Memory B cell (primary cell): ENCODE data around the gene MYCBP.

ENCODE experiments used
- ATAC-seq: fragments of 150-1000 bp; cut with Tn5 transposase; 2 replicates; pipeline ENCODE4 v1.10.0; 2021; ENCODE audit warnings: low read depth, mild to moderate bottlenecking, moderate library complexity
- DNase-seq, 2 donors: peaks; one replicate each; pipeline ENCODE4 v3.0.0; 2022; ENCODE audit warnings: low spot score in 2 of 2
- H3K27ac Mint-ChIP-seq: one replicate; pipeline ENCODE4 v1.8.0; 2022; ENCODE audit warnings: mild to moderate bottlenecking, moderate library complexity, mixed read lengths
- H3K27me3 Mint-ChIP-seq: one replicate; pipeline ENCODE4 v1.8.0; 2022; ENCODE audit warnings: mixed read lengths
- H3K36me3 Mint-ChIP-seq: one replicate; pipeline ENCODE4 v1.8.0; 2022; ENCODE audit warnings: mild to moderate bottlenecking, mixed read lengths
- H3K4me1 Mint-ChIP-seq: one replicate; pipeline ENCODE4 v1.8.0; 2022; ENCODE audit warnings: mixed read lengths
- H3K4me3 Mint-ChIP-seq: one replicate; pipeline ENCODE4 v1.8.0; 2022; ENCODE audit warnings: mild to moderate bottlenecking, moderate library complexity, mixed read lengths
- H3K9me3 Mint-ChIP-seq: one replicate; pipeline ENCODE4 v1.8.0; 2022; ENCODE audit warnings: mixed read lengths

MYCBP gene

GRCh38 chr1:38826262-38826661, 46.9 kb downstream of the MYCBP start:
- H3K9me3 Mint-ChIP-seq, result no peaks in the 10 kb centered on the region
- H3K4me1 Mint-ChIP-seq, result no peaks in the 10 kb centered on the region
- no peak overlapping the region for H3K27ac Mint-ChIP-seq
- DNase-seq, result no peak
- no peak for ATAC-seq
- peaks cover 17% of the 10 kb centered on the region for H3K27me3 Mint-ChIP-seq
- H3K36me3 Mint-ChIP-seq, result no peaks in the 10 kb centered on the region
- no peak overlapping the region for H3K4me3 Mint-ChIP-seq

DNA sequence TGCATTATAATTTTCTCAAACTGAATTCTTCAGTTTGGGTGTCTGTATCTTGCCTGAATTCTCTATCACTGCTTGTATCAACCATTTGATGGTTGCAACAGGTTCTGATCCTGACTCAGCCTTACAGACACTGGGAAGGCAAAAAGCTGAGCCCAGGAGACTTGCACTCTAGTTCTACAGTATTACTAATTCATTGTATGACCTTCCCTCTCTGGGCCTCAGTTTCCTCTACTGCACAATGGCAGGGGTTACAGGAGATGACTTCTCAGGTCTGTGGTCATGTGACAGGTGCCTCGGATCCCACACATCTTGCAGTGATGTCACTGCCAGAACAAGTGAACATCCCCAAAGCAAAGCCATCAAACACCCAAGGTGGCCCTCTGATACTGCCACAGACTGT, 52.3 kb downstream of the MYCBP start:
- Mint-ChIP-seq H3K27ac (no peak overlapping the region), H3K9me3 (no peaks in the 10 kb centered on the region), H3K27me3 (peaks cover 19% of the 10 kb centered on the region), H3K36me3 (no peaks in the 10 kb centered on the region), H3K4me1 (peaks cover 2% of the 10 kb centered on the region), H3K4me3 (no peak overlapping the region)
- no peak for ATAC-seq
- DNase-seq, result no peak

DNA sequence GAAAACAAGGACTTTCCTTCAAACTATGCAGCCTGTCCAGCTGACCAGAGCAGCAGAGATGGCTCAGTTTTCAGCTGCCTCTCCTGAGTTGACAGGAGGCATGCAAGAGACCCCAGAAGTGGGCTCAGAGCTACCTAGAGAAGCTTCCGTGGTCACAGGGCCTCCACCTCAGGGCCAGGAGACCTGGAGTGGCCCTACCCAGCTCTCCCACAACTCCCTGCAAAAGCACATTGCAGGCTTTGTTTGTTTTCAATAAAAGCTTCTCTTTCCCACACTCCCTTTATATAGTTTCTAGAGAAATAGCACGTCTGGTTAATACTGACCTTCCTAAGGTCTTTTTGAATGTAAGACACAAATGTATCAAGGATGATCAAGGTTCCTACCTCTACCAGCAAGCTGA, 53.6 kb downstream of the MYCBP start:
- ATAC-seq, result no peak
- Mint-ChIP-seq H3K4me1 (peaks cover 2% of the 10 kb centered on the region), H3K27ac (no peak overlapping the region), H3K36me3 (no peaks in the 10 kb centered on the region), H3K27me3 (peaks cover 16% of the 10 kb centered on the region), H3K4me3 (no peak overlapping the region), H3K9me3 (no peaks in the 10 kb centered on the region)
- DNase-seq, result no peak

DNA sequence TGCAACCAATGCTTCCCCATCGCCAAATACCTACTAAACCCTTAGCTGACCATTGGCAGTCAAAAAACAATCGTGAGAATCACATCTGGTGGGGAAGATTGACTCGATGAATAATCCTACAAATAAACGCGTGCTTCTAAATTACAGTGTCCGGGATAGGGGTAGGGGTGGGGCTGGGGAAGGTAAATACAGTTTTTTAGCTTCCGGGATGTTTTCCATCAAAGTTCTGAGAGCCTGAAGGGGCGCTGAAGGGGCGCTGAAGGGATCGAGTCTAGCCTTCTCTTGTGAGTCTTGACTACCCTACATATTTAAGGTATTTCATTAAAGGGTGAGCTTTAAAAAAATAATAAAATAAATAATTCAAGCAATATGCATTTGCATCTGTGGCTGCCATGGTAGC, 54.1 kb downstream of the MYCBP start:
- Mint-ChIP-seq H3K27ac (no peak overlapping the region), H3K36me3 (no peaks in the 10 kb centered on the region), H3K9me3 (no peaks in the 10 kb centered on the region), H3K4me1 (peaks cover 2% of the 10 kb centered on the region), H3K4me3 (no peak overlapping the region), H3K27me3 (peaks cover 14% of the 10 kb centered on the region)
- DNase-seq, result no peak
- ATAC-seq, result no peak

GRCh38 chr1:38818175-38818976, 54.8 kb downstream of the MYCBP start:
- Mint-ChIP-seq H3K27me3 (peaks cover 16% of the 10 kb centered on the region), H3K9me3 (no peaks in the 10 kb centered on the region), H3K4me3 (no peak overlapping the region), H3K4me1 (peaks cover 2% of the 10 kb centered on the region), H3K27ac (no peak overlapping the region), H3K36me3 (no peaks in the 10 kb centered on the region)
- ATAC-seq (peak; percentile 74), DNase-seq (peak; percentile 48 to 74)

- no peaks in the 10 kb centered on the region for H3K36me3 Mint-ChIP-seq
- DNase-seq, result no peak
- peaks cover 2% of the 10 kb centered on the region for H3K4me1 Mint-ChIP-seq
- peaks cover 16% of the 10 kb centered on the region for H3K27me3 Mint-ChIP-seq
- ATAC-seq, result no peak
- H3K9me3 Mint-ChIP-seq, result no peaks in the 10 kb centered on the region
- H3K4me3 Mint-ChIP-seq, result no peak overlapping the region
- H3K27ac Mint-ChIP-seq, result no peak overlapping the region
These were observed 55.6 kb downstream of the MYCBP start for GRCh38 chr1:38817267-38818174.

DNA sequence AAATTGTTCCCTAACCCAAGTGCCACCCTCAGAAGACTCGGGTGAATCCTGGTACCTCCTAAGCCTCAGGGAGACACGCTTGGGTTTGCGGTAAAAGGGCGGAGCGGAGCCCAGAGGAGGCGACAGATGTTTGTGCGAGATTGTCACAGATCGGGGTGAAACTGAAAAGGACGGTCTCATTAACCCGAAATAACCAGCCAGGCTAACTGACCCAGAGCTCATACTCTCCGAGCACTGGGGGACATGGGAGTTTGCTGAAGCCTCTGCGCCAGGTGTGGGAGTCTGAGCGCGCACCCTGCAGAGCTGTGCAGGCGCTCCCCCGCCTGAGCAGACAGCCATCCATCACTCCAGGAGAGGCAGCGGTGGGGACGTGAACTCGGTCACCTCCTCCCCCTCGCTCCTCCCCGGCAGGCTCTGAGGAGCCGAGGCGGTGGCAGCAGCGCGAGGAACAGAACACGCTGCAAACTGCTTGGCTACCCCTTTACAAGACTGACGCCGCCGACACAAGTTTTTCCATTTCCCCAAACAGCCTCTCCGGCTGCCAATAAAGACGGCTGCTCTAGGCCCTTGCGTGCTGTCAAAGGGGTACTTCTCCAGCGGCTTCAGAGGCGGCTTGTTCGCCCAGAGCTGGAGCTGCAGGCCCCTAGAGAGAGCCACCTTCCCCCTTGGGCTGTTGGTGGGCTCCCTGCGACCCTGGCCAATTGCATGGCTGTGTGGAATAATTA, 57.1 kb downstream of the MYCBP start:
- no peaks in the 10 kb centered on the region for H3K9me3 Mint-ChIP-seq
- no peaks in the 10 kb centered on the region for H3K36me3 Mint-ChIP-seq
- peaks cover 23% of the 10 kb centered on the region for H3K27me3 Mint-ChIP-seq
- peak; percentile 47 for ATAC-seq
- DNase-seq, result no peak
- H3K4me1 Mint-ChIP-seq, result peaks cover 2% of the 10 kb centered on the region
- no peak overlapping the region for H3K27ac Mint-ChIP-seq
- H3K4me3 Mint-ChIP-seq, result peak overlapping the region; percentile 6

DNA sequence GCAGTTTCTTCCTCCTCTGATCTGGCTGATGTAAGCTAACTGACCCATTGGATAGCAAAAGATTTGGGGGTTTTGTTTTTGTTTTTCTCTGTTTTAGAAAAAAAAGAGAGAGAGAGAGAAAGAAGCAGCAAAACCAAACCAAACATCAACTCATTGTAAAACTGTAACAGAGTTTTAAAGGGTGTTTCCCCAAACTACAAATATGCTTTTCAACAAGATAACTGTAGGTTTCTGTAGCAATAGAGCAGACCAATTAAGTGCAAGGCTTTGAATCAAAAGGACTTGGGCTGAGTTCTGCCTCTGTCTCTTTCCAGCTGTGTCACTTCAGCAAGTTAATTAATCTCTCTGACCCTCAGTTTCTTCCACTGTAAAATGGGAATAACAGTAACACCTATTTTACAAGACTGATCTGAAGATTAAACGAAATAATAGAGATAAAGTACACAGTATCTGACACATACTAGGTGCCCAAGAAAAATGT, 58.1 kb downstream of the MYCBP start:
- ATAC-seq, result no peak
- no peaks in the 10 kb centered on the region for H3K36me3 Mint-ChIP-seq
- no peak for DNase-seq
- no peak overlapping the region for H3K4me3 Mint-ChIP-seq
- no peak overlapping the region for H3K27ac Mint-ChIP-seq
- peaks cover 2% of the 10 kb centered on the region for H3K4me1 Mint-ChIP-seq
- H3K27me3 Mint-ChIP-seq, result peaks cover 28% of the 10 kb centered on the region
- no peaks in the 10 kb centered on the region for H3K9me3 Mint-ChIP-seq

- no peak for ATAC-seq
- no peak overlapping the region for H3K27ac Mint-ChIP-seq
- no peak for DNase-seq
- no peaks in the 10 kb centered on the region for H3K9me3 Mint-ChIP-seq
- no peaks in the 10 kb centered on the region for H3K36me3 Mint-ChIP-seq
- peaks cover 29% of the 10 kb centered on the region for H3K27me3 Mint-ChIP-seq
- H3K4me3 Mint-ChIP-seq, result no peak overlapping the region
- H3K4me1 Mint-ChIP-seq, result peaks cover 2% of the 10 kb centered on the region
These were observed 58.6 kb downstream of the MYCBP start for GRCh38 chr1:38814444-38814983.

- ATAC-seq (no peak), DNase-seq (no peak)
- Mint-ChIP-seq H3K27me3 (peaks cover 29% of the 10 kb centered on the region), H3K36me3 (no peaks in the 10 kb centered on the region), H3K9me3 (no peaks in the 10 kb centered on the region), H3K4me1 (peaks cover 2% of the 10 kb centered on the region), H3K4me3 (no peak overlapping the region), H3K27ac (no peak overlapping the region)
These were observed 60.2 kb downstream of the MYCBP start for GRCh38 chr1:38812981-38813380.
